Heart left ventricle (tissue), 16 donors: ENCODE results near the gene KLB. TPM values are rescaled to one million over a fixed set of nuclear protein-coding genes. Genes with fewer than 3 reads are reported as not detected.
"Not testable (repeated sequence)": the region's sequence is repeated elsewhere in the genome, so short reads cannot be mapped to it uniquely, and the experiment has no call there.

ENCODE experiments used
- ATAC-seq, 4 donors: fragments of 200-7000 bp; cut with Tn5 transposase; one replicate each; pipeline ENCODE4 v1.9.1; 2020 to 2022; ENCODE audit warnings: moderate library complexity in 4 of 4, mild to moderate bottlenecking in 3 of 4, moderate number of reproducible peaks in 1 of 4
- DNase-seq, 5 donors: peaks; one replicate each; pipeline ENCODE4 v3.0.0-alpha.2; 2020
- H3K27ac ChIP-seq, 12 donors: fragments of 200-600 bp; sonication (generic) in 4 of 12; one replicate each; pipeline versions ENCODE4 v1.5.0 to v1.8.0; 2016 to 2022; ENCODE audit warnings: mild to moderate bottlenecking in 2 of 12
- H3K27me3 ChIP-seq, 9 donors: fragments of 200-600 bp; sonication (generic) in 2 of 9; one replicate each; pipeline versions ENCODE4 v1.5.1 to v1.8.0; 2016 to 2022; ENCODE audit warnings: mild to moderate bottlenecking in 3 of 9
- H3K36me3 ChIP-seq, 9 donors: fragments of 200-600 bp; sonication (generic) in 2 of 9; one replicate each; pipeline versions ENCODE4 v1.5.0 to v1.8.0; 2018 to 2022; ENCODE audit warnings: mild to moderate bottlenecking in 2 of 9
- H3K4me1 ChIP-seq, 12 donors: fragments of 200-600 bp; sonication (generic) in 4 of 12; one replicate each; pipeline versions ENCODE4 v1.5.0 to v1.8.0; 2016 to 2022; ENCODE audit warnings: mild to moderate bottlenecking in 3 of 12
- H3K4me3 ChIP-seq, 12 donors: fragments of 200-600 bp; sonication (generic) in 4 of 12; one replicate each; pipeline versions ENCODE4 v1.5.0 to v1.8.0; 2017 to 2022; ENCODE audit warnings: mild to moderate bottlenecking in 9 of 12, moderate library complexity in 4 of 12
- H3K9me3 ChIP-seq, 12 donors: fragments of 200-600 bp; sonication (generic) in 4 of 12; one replicate each; pipeline versions ENCODE4 v1.5.0 to v1.8.0; 2016 to 2022; ENCODE audit warnings: mild to moderate bottlenecking in 1 of 12
- CTCF ChIP-seq, 12 donors: fragments of 200-600 bp; sonication (generic) in 4 of 12; IDR thresholded peaks; one replicate each; pipeline versions ENCODE4 v1.5.0 to v1.8.0; 2018 to 2022; ENCODE audit warnings: antibody characterized with exemption in 12 of 12, mild to moderate bottlenecking in 5 of 12
- POLR2A ChIP-seq, 2 donors: fragments of 450-650 bp; IDR thresholded peaks; one replicate each; pipeline ENCODE4 v1.6.1; 2017; ENCODE audit warnings: antibody characterized with exemption in 2 of 2, mild to moderate bottlenecking in 2 of 2, moderate library complexity in 2 of 2
- WGBS, 4 donors: extraction: QIAGEN DNeasy Blood & Tissue Kit in 2 of 4; methylation state at CpG; one replicate each; pipeline versions ENCODE4 v1.1.5 to v1.1.7; 2013 to 2018; 5-methylcytosine and 5-hydroxymethylcytosine counted together
- intact Hi-C, 10 donors: fragments of 100-400 bp; cut with DNase I; formaldehyde crosslinking; loops; one replicate each; pipeline versions ENCODE4 v1.11.1 to v1.14.2; 2022
- polyA plus RNA-seq, 2 donors: library from polyadenylated mRNA; stranded (reverse); fragments of 200-250 nt; gene quantifications; one replicate each; pipeline ENCODE4 v1.2.3, GENCODE V29; 2013
- total RNA-seq, 9 donors: library from RNA; depleted of rRNA in 2 of 9; stranded (reverse); fragments of >200 nt in 2 of 9; fragmentation: NEBNext Ultra II Directional in 3 of 9; extraction: Animal tissue kit (Norgen Biotek cat#: 25700) in 3 of 9; gene quantifications; one replicate each; pipeline versions ENCODE4 v1.1.0 to v1.2.4, GENCODE V29; 2016 to 2023
- donor health status: ischemic (EF 13 %, LVEDD 7.1; RV severe dilation, severe dysfunction).
- donor health status: healthy with polysubstance abuse.
- donor health status: DM: no; HTN: yes; CAD: no.
- donor health status: DM: no; HTN: no; CAD: no.
- donor health status: ischemic (EF 25% LVEDD 6.9; RV normal size, moderate dysfunction).
- donor health status: ischemic (EF 25% LVEDD 5.7; RV mildly dilated, moderate dysfunction).
- donor health status: healthy.
- donor health status: DM: yes; HTN: yes; CAD: no.
- donor health status: ischemic (EF 35%, LVEDD 5.7; RV mildly dilated, moderate dysfunction).
- donor health status: nonischemic (EF 11% LVEDD 7.7; RV severe dilation, severe dysfunction).
- donor health status: DM: yes; HTN: yes; CAD: no.
- donor health status: PGD.
- donor health status: ischemic (EF 29% LVEDD 5.4; RV normal size, mild dysfunction).
- donor health status: nonischemic (EF 23%, LVEDD 6.1; RV moderate dilation, normal function).

The KLB gene
- total and polyA plus RNA-seq, 11 donors: 0.08 to 2.9 (median 0.15) TPM; not detected in 5

- Histone ChIP-seq H3K4me1 (no peaks in the 10 kb centered on the region), H3K9me3 (peaks cover 0 to 3% (median 0%) of the 10 kb centered on the region in 12 donors), H3K36me3 (no peaks in the 10 kb centered on the region), H3K27me3 (peaks cover 0 to 6% (median 0%) of the 10 kb centered on the region in 9 donors), H3K27ac (no peak overlapping the region), H3K4me3 (no peak overlapping the region)
- DNase-seq (no peak), ATAC-seq (no peak)
- WGBS, 4 donors: 89 to 90% (median 90%) methylated on average over 4 to 11 of the region's 11 CpGs
- intact Hi-C loops: no loop called here
- no peak for TF ChIP-seq CTCF (IDR thresholded peaks at IDR 0.05)
- no peak for TF ChIP-seq POLR2A (IDR thresholded peaks at IDR 0.05)
These were observed 22.2 kb upstream of the KLB start for GRCh38 chr4:39384563-39384962.

GRCh38 chr4:39390603-39391002 lies 16.1 kb upstream of the KLB start:
- no peak for TF ChIP-seq POLR2A (IDR thresholded peaks at IDR 0.05)
- no peak for TF ChIP-seq CTCF (IDR thresholded peaks at IDR 0.05)
- ATAC-seq: no peak
- no peaks in the 10 kb centered on the region for H3K36me3 ChIP-seq
- no peaks in the 10 kb centered on the region for H3K27me3 ChIP-seq
- WGBS, 4 donors: 49 to 64% (median 59%) methylated on average over 6 of the region's 6 CpGs
- H3K27ac ChIP-seq: no peak overlapping the region
- H3K9me3 ChIP-seq: no peaks in the 10 kb centered on the region
- no peak overlapping the region for H3K4me3 ChIP-seq
- DNase-seq: no peak
- intact Hi-C loops: no loop called here
- H3K4me1 ChIP-seq: no peaks in the 10 kb centered on the region

DNA sequence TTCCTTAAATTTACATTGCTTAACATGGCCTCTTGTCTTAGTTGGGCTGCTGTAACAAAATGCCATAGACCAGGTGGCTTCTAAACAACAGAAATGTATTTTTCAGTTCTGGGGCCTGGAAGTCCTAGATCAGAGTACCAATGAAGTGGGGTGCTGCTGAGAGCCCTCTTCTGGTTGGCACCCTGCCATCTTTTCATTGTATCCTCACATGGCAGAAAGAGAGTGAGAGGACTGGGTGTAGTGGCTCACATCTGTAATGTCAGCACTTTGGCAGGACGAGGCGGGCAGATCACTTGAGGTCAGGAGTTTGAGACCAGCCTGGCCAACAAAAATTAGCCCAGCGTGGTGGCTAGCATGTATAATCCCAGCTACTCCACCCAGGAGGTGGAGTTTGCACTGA lies 12.0 kb upstream of the KLB start:
- WGBS, 4 donors: 42 to 62% (median 51%) methylated on average over 3 of the region's 3 CpGs
- TF ChIP-seq POLR2A (IDR thresholded peaks at IDR 0.05) (no peak), CTCF (IDR thresholded peaks at IDR 0.05) (no peak)
- Histone ChIP-seq H3K4me3 (no peak overlapping the region), H3K4me1 (no peaks in the 10 kb centered on the region), H3K27me3 (peaks cover 0 to 3% (median 0%) of the 10 kb centered on the region in 9 donors), H3K36me3 (no peaks in the 10 kb centered on the region), H3K9me3 (no peaks in the 10 kb centered on the region), H3K27ac (no peak overlapping the region)
- no peak for DNase-seq
- no peak for ATAC-seq
- intact Hi-C loops: no loop called here

DNA sequence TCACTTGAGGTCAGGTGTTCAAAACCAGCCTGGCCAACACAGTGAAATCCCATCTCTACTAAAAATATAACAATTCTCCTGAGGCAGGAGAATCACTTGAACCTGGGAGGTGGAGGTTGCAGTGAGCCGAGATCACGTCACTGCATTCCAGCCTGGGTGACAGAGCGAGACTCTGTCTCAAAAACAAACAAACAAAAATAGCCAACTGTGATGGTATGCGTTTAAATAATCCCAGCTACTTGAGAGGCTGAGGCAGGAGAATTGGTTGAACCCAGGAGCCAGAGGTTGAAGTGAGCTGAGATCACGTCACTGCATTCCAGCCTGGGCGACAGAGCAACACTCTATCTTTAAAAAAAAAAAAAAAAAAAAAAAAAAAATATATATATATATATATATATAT lies 5.1 kb upstream of the KLB start:
- H3K4me1 ChIP-seq, H3K36me3 ChIP-seq, H3K27me3 ChIP-seq, H3K4me3 ChIP-seq, ATAC-seq, H3K9me3 ChIP-seq, intact Hi-C loops, DNase-seq, H3K27ac ChIP-seq: not testable (repeated sequence)
- WGBS, 4 donors: 52 to 69% (median 58%) methylated on average over 6 of the region's 6 CpGs

DNA sequence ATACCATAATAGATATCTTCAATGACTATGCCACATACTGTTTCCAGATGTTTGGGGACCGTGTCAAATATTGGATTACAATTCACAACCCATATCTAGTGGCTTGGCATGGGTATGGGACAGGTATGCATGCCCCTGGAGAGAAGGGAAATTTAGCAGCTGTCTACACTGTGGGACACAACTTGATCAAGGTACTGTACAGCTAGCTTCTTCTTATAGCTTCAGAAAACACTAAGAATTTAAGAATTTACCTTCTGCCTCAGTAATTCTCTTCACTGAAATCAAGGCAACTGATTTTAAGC lies 805 bp downstream of the KLB start:
- TF ChIP-seq CTCF (IDR thresholded peaks at IDR 0.05) (no peak), POLR2A (IDR thresholded peaks at IDR 0.05) (no peak)

More for the DNA sequence above, 805 bp downstream of the KLB start:
- intact Hi-C loops: no loop called here
- H3K9me3 ChIP-seq: no peaks in the 10 kb centered on the region
- no peak overlapping the region for H3K27ac ChIP-seq
- no peaks in the 10 kb centered on the region for H3K36me3 ChIP-seq
- no peaks in the 10 kb centered on the region for H3K4me1 ChIP-seq
- ATAC-seq (no peak), DNase-seq (no peak)
- H3K4me3 ChIP-seq: no peak overlapping the region
- H3K27me3 ChIP-seq: peaks cover 0 to 9% (median 0%) of the 10 kb centered on the region in 9 donors
- 48 to 62% (median 56%) methylated on average over 1 of the region's 1 CpG for WGBS, 4 donors
